Heart right ventricle (tissue), 16 donors: ENCODE data around the gene XPO4. TPM values are rescaled to one million over a fixed set of nuclear protein-coding genes. Genes with fewer than 3 reads are reported as not detected.

Experiments
- ATAC-seq, 8 donors: fragments of 200-7000 bp; cut with Tn5 transposase; one replicate each; pipeline ENCODE4 v1.9.1; 2020; ENCODE audit warnings: mild to moderate bottlenecking in 8 of 8, moderate library complexity in 8 of 8, moderate number of reproducible peaks in 1 of 8
- DNase-seq, 2 donors: peaks; one replicate each; pipeline ENCODE4 v3.0.0-alpha.2; 2020
- H3K27ac ChIP-seq, 10 donors: fragments of 200-600 bp; sonication (generic) in 2 of 10; one replicate each; pipeline versions ENCODE4 v1.5.0 to v1.8.0; 2020 to 2022; ENCODE audit warnings: mild to moderate bottlenecking in 3 of 10
- H3K27me3 ChIP-seq, 7 donors: fragments of 200-600 bp; one replicate each; pipeline ENCODE4 v1.8.0; 2021 to 2022; ENCODE audit warnings: mild to moderate bottlenecking in 2 of 7
- H3K36me3 ChIP-seq, 9 donors: fragments of 200-600 bp; sonication (generic) in 1 of 9; one replicate each; pipeline versions ENCODE4 v1.5.0 to v1.8.0; 2020 to 2022; ENCODE audit warnings: mild to moderate bottlenecking in 2 of 9
- H3K4me1 ChIP-seq, 9 donors: fragments of 200-600 bp; sonication (generic) in 1 of 9; one replicate each; pipeline versions ENCODE4 v1.5.0 to v1.8.0; 2020 to 2022; ENCODE audit warnings: mild to moderate bottlenecking in 4 of 9
- H3K4me3 ChIP-seq, 10 donors: fragments of 200-600 bp; sonication (generic) in 2 of 10; one replicate each; pipeline versions ENCODE4 v1.5.0 to v1.8.0; 2020 to 2022; ENCODE audit warnings: mild to moderate bottlenecking in 7 of 10, moderate library complexity in 2 of 10
- H3K9me3 ChIP-seq, 11 donors: fragments of 200-600 bp in 10 of 11; sonication (generic) in 2 of 11; one replicate each; pipeline versions ENCODE4 v1.5.0 to v1.8.0; 2013 to 2022; ENCODE audit warnings: mild to moderate bottlenecking in 2 of 11, control low read depth in 1 of 11, moderate library complexity in 1 of 11
- CTCF ChIP-seq, 9 donors: fragments of 200-600 bp; sonication (generic) in 2 of 9; IDR thresholded peaks; one replicate each; pipeline versions ENCODE4 v1.5.0 to v1.8.0; 2021 to 2022; ENCODE audit warnings: antibody characterized with exemption in 9 of 9, mild to moderate bottlenecking in 5 of 9, moderate library complexity in 1 of 9
- WGBS, 2 donors: extraction: QIAGEN DNeasy Blood & Tissue Kit; methylation state at CpG; one replicate each; pipeline ENCODE4 v1.1.7; 2013; ENCODE audit warnings: inconsistent platforms in 1 of 2; 5-methylcytosine and 5-hydroxymethylcytosine counted together
- intact Hi-C, 10 donors: fragments of 100-400 bp; cut with DNase I; formaldehyde crosslinking; loops; one replicate each; pipeline versions ENCODE4 v1.11.1 to v1.14.2; 2022
- polyA plus RNA-seq, 2 donors: library from polyadenylated mRNA; stranded (reverse); fragments of 200-250 nt; gene quantifications; one replicate each; pipeline ENCODE4 v1.2.3, GENCODE V29; 2013
- total RNA-seq, 10 donors: library from RNA; stranded (reverse); fragmentation: NEBNext Ultra II Directional in 3 of 10; extraction: Animal tissue kit (Norgen Biotek cat#: 25700) in 3 of 10; gene quantifications; one replicate each; pipeline versions ENCODE4 v1.2.1 to v1.2.4, GENCODE V29; 2021 to 2023
- donor health status: Arrhythmogenic right ventricular cardiomyopathy.
- donor health status: ischemic (EF 13 %, LVEDD 7.1; RV severe dilation, severe dysfunction).
- donor health status: healthy with polysubstance abuse.
- donor health status: DM: no; HTN: yes; CAD: no.
- donor health status: DM: no; HTN: no; CAD: no.
- donor health status: ischemic (EF 25% LVEDD 6.9; RV normal size, moderate dysfunction).
- donor health status: ischemic (EF 25% LVEDD 5.7; RV mildly dilated, moderate dysfunction).
- donor health status: healthy.
- donor health status: DM: yes; HTN: yes; CAD: no.
- donor health status: Ischemic cardiomyopathy.
- donor health status: ischemic (EF 35%, LVEDD 5.7; RV mildly dilated, moderate dysfunction).
- donor health status: nonischemic (EF 11% LVEDD 7.7; RV severe dilation, severe dysfunction).
- donor health status: DM: yes; HTN: yes; CAD: no.
- donor health status: PGD.
- donor health status: ischemic (EF 29% LVEDD 5.4; RV normal size, mild dysfunction).
- donor health status: nonischemic (EF 23%, LVEDD 6.1; RV moderate dilation, normal function).

XPO4 gene
- total and polyA plus RNA-seq, 12 donors: 3.5 to 68.1 (median 37.1) TPM

GRCh38 chr13:20831933-20832332, 70.6 kb downstream of the XPO4 start:
- Histone ChIP-seq H3K27ac (peak overlapping the region in 8 of 10 donors; percentile 29 to 82 (median 71)), H3K9me3 (no peaks in the 10 kb centered on the region), H3K4me1 (peaks cover 0 to 15% (median 8%) of the 10 kb centered on the region in 9 donors), H3K4me3 (peak overlapping the region in 8 of 10 donors; percentile 10 to 52 (median 40)), H3K36me3 (peaks cover 0 to 45% (median 20%) of the 10 kb centered on the region in 9 donors), H3K27me3 (no peaks in the 10 kb centered on the region)
- ATAC-seq (peak in 2 of 8 donors; percentile 17 to 52), DNase-seq (no peak)
- no peak for TF ChIP-seq CTCF (IDR thresholded peaks at IDR 0.05)
- WGBS, 2 donors: 56 to 72% methylated on average over 3 of the region's 3 CpGs
- intact Hi-C loops: no loop called here

GRCh38 chr13:20831254-20831653, 71.3 kb downstream of the XPO4 start:
- no peak for DNase-seq
- ATAC-seq: no peak
- H3K27me3 ChIP-seq: no peaks in the 10 kb centered on the region
- H3K4me1 ChIP-seq: peaks cover 0 to 15% (median 10%) of the 10 kb centered on the region in 9 donors
- peaks cover 0 to 38% (median 13%) of the 10 kb centered on the region in 9 donors for H3K36me3 ChIP-seq
- intact Hi-C loops: no loop called here
- WGBS, 2 donors: 49 to 59% methylated on average over 2 of the region's 2 CpGs
- H3K27ac ChIP-seq: peak overlapping the region in 7 of 10 donors; percentile 29 to 82 (median 75)
- peak overlapping the region in 8 of 10 donors; percentile 0 to 52 (median 40) for H3K4me3 ChIP-seq
- no peak for TF ChIP-seq CTCF (IDR thresholded peaks at IDR 0.05)
- H3K9me3 ChIP-seq: no peaks in the 10 kb centered on the region

GRCh38 chr13:20828539-20829364, 73.8 kb downstream of the XPO4 start:
- ATAC-seq (peak in 6 of 8 donors; percentile 24 to 68 (median 51)), DNase-seq (peak in 1 of 2 donors; percentile 52)
- H3K36me3 ChIP-seq: peaks cover 0 to 13% (median 3%) of the 10 kb centered on the region in 9 donors
- intact Hi-C loops: loop anchor here (1.0 to 10.0 kb wide), 7 partner anchors 115 to 336 kb away; no protein-coding TSS in a partner anchor
- peak overlapping the region in 7 of 10 donors; percentile 14 to 43 (median 33) for H3K4me3 ChIP-seq
- TF ChIP-seq CTCF (IDR thresholded peaks at IDR 0.05): peak; percentile 55 to 87 (median 79)
- H3K4me1 ChIP-seq: peaks cover 0 to 22% (median 10%) of the 10 kb centered on the region in 9 donors
- H3K9me3 ChIP-seq: no peaks in the 10 kb centered on the region
- H3K27me3 ChIP-seq: no peaks in the 10 kb centered on the region
- H3K27ac ChIP-seq: peak overlapping the region in 9 of 10 donors; percentile 1 to 82 (median 66)
- WGBS, 2 donors: 16 to 17% methylated on average over 5 of the region's 5 CpGs

GRCh38 chr13:20826843-20827560, 75.5 kb downstream of the XPO4 start:
- 44 to 60% methylated on average over 3 of the region's 3 CpGs for WGBS, 2 donors
- H3K27me3 ChIP-seq: no peaks in the 10 kb centered on the region
- no peak for DNase-seq
- no peak for ATAC-seq
- peak overlapping the region in 2 of 10 donors; percentile 2 for H3K4me3 ChIP-seq
- intact Hi-C loops: loop anchor here in 9 of 10 donors (2.0 to 10.0 kb wide), 5 partner anchors 14 to 335 kb away; no protein-coding TSS in a partner anchor
- H3K9me3 ChIP-seq: no peaks in the 10 kb centered on the region
- peak overlapping the region in 7 of 10 donors; percentile 39 to 79 (median 49) for H3K27ac ChIP-seq
- TF ChIP-seq CTCF (IDR thresholded peaks at IDR 0.05): no peak
- H3K4me1 ChIP-seq: peaks cover 0 to 30% (median 10%) of the 10 kb centered on the region in 9 donors
- peaks cover 0 to 4% (median 0%) of the 10 kb centered on the region in 9 donors for H3K36me3 ChIP-seq
